ENCODE results near the gene FSIP1.

FSIP1 gene

GRCh38 chr15:39582286-39582976 is 200.2 kb downstream of the FSIP1 start:
- peak; percentile 10 for DNase-seq (ENCODE audit: low read depth)

GRCh38 chr15:39581793-39582285 is 200.8 kb downstream of the FSIP1 start:
- DNase-seq (ENCODE audit: low read depth): peak; percentile 28

GRCh38 chr15:39581242-39581792 is 201.3 kb downstream of the FSIP1 start:
- DNase-seq (ENCODE audit: low read depth): no peak

- DNase-seq (ENCODE audit: low read depth): peak; percentile 84
Observed at GRCh38 chr15:39580485-39581241, 202.0 kb downstream of the FSIP1 start, which contains the start of gene THBS1. TSS of gene THBS1 (plus strand) at chr15:39581079. CDS start at chr15:39581858, 779 bp downstream.

GRCh38 chr15:39580117-39580484 is 202.5 kb downstream of the FSIP1 start:
- DNase-seq (ENCODE audit: low read depth): peak; percentile 94

GRCh38 chr15:39579487-39580116 is 203.0 kb downstream of the FSIP1 start:
- DNase-seq (ENCODE audit: low read depth): peak; percentile 52

- no peak for DNase-seq (ENCODE audit: low read depth)
Observed at GRCh38 chr15:39578851-39579486, 203.7 kb downstream of the FSIP1 start.

GRCh38 chr15:39575180-39575579 is 207.5 kb downstream of the FSIP1 start:
- no peak for DNase-seq (ENCODE audit: low read depth)

- DNase-seq (ENCODE audit: low read depth): peak; percentile 3
Observed at GRCh38 chr15:39574427-39574826, 208.2 kb downstream of the FSIP1 start.

GRCh38 chr15:39573844-39574243 is 208.8 kb downstream of the FSIP1 start:
- peak; percentile 21 for DNase-seq (ENCODE audit: low read depth)

- DNase-seq (ENCODE audit: low read depth): no peak
Observed at GRCh38 chr15:39573287-39573686, 209.4 kb downstream of the FSIP1 start.

GRCh38 chr15:39565851-39566250 is 216.8 kb downstream of the FSIP1 start:
- no peak for DNase-seq (ENCODE audit: low read depth)

- no peak for DNase-seq (ENCODE audit: low read depth)
Observed at GRCh38 chr15:39564972-39565665, 217.5 kb downstream of the FSIP1 start.

GRCh38 chr15:39558421-39558820 is 224.2 kb downstream of the FSIP1 start:
- DNase-seq (ENCODE audit: low read depth): no peak

GRCh38 chr15:39556461-39556860 is 226.2 kb downstream of the FSIP1 start:
- no peak for DNase-seq (ENCODE audit: low read depth)

- no peak for DNase-seq (ENCODE audit: low read depth)
Observed at GRCh38 chr15:39555885-39556284, 226.8 kb downstream of the FSIP1 start.

- DNase-seq (ENCODE audit: low read depth): no peak
Observed at GRCh38 chr15:39554746-39555387, 227.8 kb downstream of the FSIP1 start.

- DNase-seq (ENCODE audit: low read depth): no peak
Observed at GRCh38 chr15:39553947-39554693, 228.5 kb downstream of the FSIP1 start.

- no peak for DNase-seq (ENCODE audit: low read depth)
Observed at GRCh38 chr15:39552556-39552955, 230.1 kb downstream of the FSIP1 start.

- no peak for DNase-seq (ENCODE audit: low read depth)
Observed at GRCh38 chr15:39551476-39551875, 231.2 kb downstream of the FSIP1 start.

Data from stromal cell of bone marrow (primary cell).